IMR-90 (cell line): ENCODE results near the gene THRA. TPM values are rescaled to one million over a fixed set of nuclear protein-coding genes. Genes with fewer than 3 reads are reported as not detected.

Source experiments
- ATAC-seq: fragments of 200-7000 bp; cut with Tn5 transposase; 2 replicates; pipeline ENCODE4 v1.9.1; 2020; ENCODE audit warnings: low read depth, mild to moderate bottlenecking, moderate library complexity
- BruUV-seq: library from RNA; stranded (reverse); fragments of 400-500 nt; replicated peaks from 2 replicates; lab custom pipeline; 2021; lab: Mats Ljungman, UMichigan
- CTCF ChIA-PET: fragments of 300-600 bp; formaldehyde crosslinking; extraction: SDS; loops from one replicate; lab custom pipeline; 2021; ENCODE audit warnings: antibody characterized with exemption; lab: Yijun Ruan, JAX
- POLR2A ChIA-PET: fragments of 300-600 bp; sonication (Branson Sonifier 250); formaldehyde crosslinking; loops from one replicate; lab custom pipeline; 2022; ENCODE audit warnings: antibody characterized with exemption; ENCODE audit not compliant: unreplicated experiment; lab: Charles Lee
- DNase-seq: peaks from one replicate; pipeline ENCODE4 v3.0.0; 2013
- H2AFZ ChIP-seq: replicated peaks from 2 replicates; pipeline ENCODE3; 2013; ENCODE audit warnings: low read length, mild to moderate bottlenecking; ENCODE audit not compliant: poor library complexity
- H2AK5ac ChIP-seq: 2 replicates; pipeline ENCODE4 v1.6.1; 2013; ENCODE audit warnings: low read depth, low read length, inconsistent platforms
- H2AK9ac ChIP-seq: replicated peaks from 2 replicates; pipeline ENCODE3; 2013; ENCODE audit warnings: mild to moderate bottlenecking, low read depth, low read length, moderate library complexity; ENCODE audit not compliant: poor library complexity
- H2BK120ac ChIP-seq: 2 replicates; pipeline ENCODE4 v1.6.1; 2013; ENCODE audit warnings: low read depth, low read length, inconsistent platforms
- H2BK15ac ChIP-seq: 3 replicates; pipeline ENCODE4 v1.6.1; 2013; ENCODE audit warnings: low read depth, low read length, inconsistent platforms
- H2BK20ac ChIP-seq: 2 replicates; pipeline ENCODE4 v1.6.1; 2013; ENCODE audit warnings: low read depth, mild to moderate bottlenecking, inconsistent platforms, low read length, moderate library complexity
- H2BK5ac ChIP-seq: 2 replicates; pipeline ENCODE4 v1.6.1; 2013; ENCODE audit warnings: mild to moderate bottlenecking, low read depth, low read length, inconsistent platforms; ENCODE audit not compliant: poor library complexity, severe bottlenecking
- H3K14ac ChIP-seq: replicated peaks from 2 replicates; pipeline ENCODE4 v1.6.1; 2013; ENCODE audit warnings: low read depth, low read length, inconsistent platforms
- H3K18ac ChIP-seq: 2 replicates; pipeline ENCODE4 v1.6.1; 2013; ENCODE audit warnings: low read depth, low read length, control low read depth
- H3K23ac ChIP-seq: 2 replicates; pipeline ENCODE4 v1.6.1; 2013; ENCODE audit warnings: low read depth, low read length, inconsistent platforms
- H3K27ac ChIP-seq: 2 replicates; pipeline ENCODE4 v1.5.1; 2013; ENCODE audit warnings: mild to moderate bottlenecking, control low read depth, low read length; ENCODE audit not compliant: insufficient read depth
- H3K27me3 ChIP-seq: 2 replicates; pipeline ENCODE4 v1.6.1; 2013; ENCODE audit warnings: low read length; ENCODE audit not compliant: control insufficient read depth, insufficient read depth
- H3K36me3 ChIP-seq: 2 replicates; pipeline ENCODE4 v1.6.1; 2013; ENCODE audit warnings: low read length, mixed read lengths; ENCODE audit not compliant: control insufficient read depth, insufficient read depth
- H3K4ac ChIP-seq: 2 replicates; pipeline ENCODE4 v1.6.1; 2013; ENCODE audit warnings: low read depth, low read length, inconsistent platforms
- H3K4me1 ChIP-seq: 2 replicates; pipeline ENCODE4 v1.6.1; 2013; ENCODE audit warnings: low read length, mixed read lengths; ENCODE audit not compliant: control insufficient read depth, insufficient read depth
- H3K4me2 ChIP-seq: 2 replicates; pipeline ENCODE4 v1.6.1; 2013; ENCODE audit warnings: low read depth, mild to moderate bottlenecking, control low read depth, low read length, moderate library complexity
- H3K4me3 ChIP-seq: 2 replicates; pipeline ENCODE4 v1.5.1; 2013; ENCODE audit warnings: low read depth, mild to moderate bottlenecking, control low read depth, low read length, moderate library complexity; ENCODE audit not compliant: insufficient read depth
- H3K56ac ChIP-seq: 2 replicates; pipeline ENCODE4 v1.6.1; 2013; ENCODE audit warnings: low read length, inconsistent platforms; ENCODE audit not compliant: insufficient read depth; ENCODE audit errors: extremely low read depth
- H3K79me1 ChIP-seq, 2 experiments: 2 replicates each; pipeline ENCODE4 v1.6.1; 2013; ENCODE audit warnings: low read length in 2 of 2, inconsistent platforms in 1 of 2, low read depth in 1 of 2
- H3K9ac ChIP-seq: 2 replicates; pipeline ENCODE4 v1.6.1; 2013; ENCODE audit warnings: low read depth, low read length, control low read depth
- H3K9me1 ChIP-seq: 2 replicates; pipeline ENCODE4 v1.6.1; 2013; ENCODE audit warnings: low read length, inconsistent platforms; ENCODE audit not compliant: insufficient read depth
- H3K9me3 ChIP-seq: 2 replicates; pipeline ENCODE4 v1.6.1; 2013; ENCODE audit warnings: low read length; ENCODE audit not compliant: control insufficient read depth, insufficient read depth
- H4K20me1 ChIP-seq: 2 replicates; pipeline ENCODE4 v1.6.1; 2013; ENCODE audit warnings: low read length, inconsistent platforms; ENCODE audit not compliant: insufficient read depth
- H4K5ac ChIP-seq: 2 replicates; pipeline ENCODE4 v1.6.1; 2013; ENCODE audit warnings: mild to moderate bottlenecking, low read depth, low read length, control low read depth
- H4K8ac ChIP-seq, 2 experiments: 2 replicates each; pipeline ENCODE4 v1.6.1; 2013; ENCODE audit warnings: low read depth in 2 of 2, low read length in 2 of 2, control low read depth in 1 of 2, inconsistent platforms in 1 of 2
- H4K91ac ChIP-seq: 2 replicates; pipeline ENCODE4 v1.6.1; 2013; ENCODE audit warnings: low read depth, low read length, inconsistent platforms; ENCODE audit not compliant: insufficient read depth
- BHLHE40 ChIP-seq: fragments of 150-350 bp; IDR thresholded peaks from 2 replicates; pipeline ENCODE4 v1.6.1; 2016; ENCODE audit warnings: mild to moderate bottlenecking, low read depth, low read length
- CEBPB ChIP-seq: IDR thresholded peaks from 2 replicates; pipeline ENCODE4 v1.6.1; 2012; ENCODE audit warnings: low read depth, low read length, improper control_type of control experiment
- CHD1 ChIP-seq: IDR thresholded peaks from 2 replicates; pipeline ENCODE4 v1.6.1; 2012; ENCODE audit warnings: low read depth, low read length, improper control_type of control experiment
- FOS ChIP-seq: fragments of 150-350 bp; IDR thresholded peaks from 2 replicates; pipeline ENCODE4 v1.6.1; 2016; ENCODE audit warnings: low read depth, low read length
- MAFK ChIP-seq: IDR thresholded peaks from 2 replicates; pipeline ENCODE4 v1.6.1; 2012; ENCODE audit warnings: low read depth, low read length, improper control_type of control experiment
- MXI1 ChIP-seq: IDR thresholded peaks from 2 replicates; pipeline ENCODE4 v1.6.1; 2012; ENCODE audit warnings: low read depth, mild to moderate bottlenecking, low read length, moderate library complexity, borderline replicate concordance
- POLR2A ChIP-seq: IDR thresholded peaks from 2 replicates; pipeline ENCODE4 v1.6.1; 2012; ENCODE audit warnings: mild to moderate bottlenecking, low read depth, low read length
- RCOR1 ChIP-seq: IDR thresholded peaks from 2 replicates; pipeline ENCODE4 v1.6.1; 2012; ENCODE audit warnings: mild to moderate bottlenecking, low read length, improper control_type of control experiment; ENCODE audit not compliant: insufficient replicate concordance
- WGBS, 2 experiments: methylation state at CpG; one replicate each; pipeline versions ENCODE4 v1.1.5 to v1.1.7; 2013; ENCODE audit warnings: missing lambda C conversion rate in 2 of 2; ENCODE audit not compliant: insufficient read length in 1 of 2; ENCODE audit errors: extremely low coverage in 2 of 2; 5-methylcytosine and 5-hydroxymethylcytosine counted together
- dilution Hi-C: fragments of 300-500 bp; cut with HindIII; formaldehyde crosslinking; loops from one replicate; pipeline ENCODE4 v1.14.3; 2018; ENCODE audit warnings: low sequenced_read_pairs; ENCODE audit not compliant: unreplicated experiment
- in situ Hi-C: fragments of 300-500 bp; cut with MboI; formaldehyde crosslinking; loops from 3 replicates; pipeline ENCODE4 v1.14.3; 2019; ENCODE audit warnings: low sequenced_read_pairs, inconsistent platforms, mixed read lengths
- intact Hi-C: fragments of 100-400 bp; cut with micrococcal nuclease; formaldehyde crosslinking; loops from 2 replicates; pipeline ENCODE4 v1.10.0; 2022
- polyA plus RNA-seq, 3 experiments: library from polyadenylated mRNA; depleted of rRNA; stranded (reverse); fragments of >200 nt; gene quantifications; 2 replicates each; pipeline ENCODE4 v1.2.3, GENCODE V29; 2012; ENCODE audit warnings: low replicate concordance in 1 of 3
- total RNA-seq: library from RNA; depleted of rRNA; stranded (reverse); fragments of >200 nt; gene quantifications from 2 replicates; pipeline ENCODE4 v1.2.3, GENCODE V29; 2012
- TF ChIP-seq, protein P1 (sequence below): conservative IDR thresholded peaks from 2 replicates; pipeline ENCODE4 v1.5.1; 2012; ENCODE audit warnings: mild to moderate bottlenecking, low read depth, low read length, improper control_type of control experiment
- TF ChIP-seq, protein P2 (sequence below): fragments of 150-350 bp; IDR thresholded peaks from 2 replicates; pipeline ENCODE4 v1.6.1; 2017; ENCODE audit warnings: mild to moderate bottlenecking, antibody characterized with exemption, low read length, low read depth
- TF ChIP-seq, protein P3 (sequence below): fragments of 150-350 bp; IDR thresholded peaks from 2 replicates; pipeline ENCODE4 v1.6.1; 2016; ENCODE audit warnings: low read depth, mild to moderate bottlenecking, low read length, moderate library complexity, borderline replicate concordance

Gene THRA
- total and polyA plus RNA-seq, 2 of the 4 experiments (the other 2 are of a cell fraction), result 22.0 to 23.4 TPM

DNA sequence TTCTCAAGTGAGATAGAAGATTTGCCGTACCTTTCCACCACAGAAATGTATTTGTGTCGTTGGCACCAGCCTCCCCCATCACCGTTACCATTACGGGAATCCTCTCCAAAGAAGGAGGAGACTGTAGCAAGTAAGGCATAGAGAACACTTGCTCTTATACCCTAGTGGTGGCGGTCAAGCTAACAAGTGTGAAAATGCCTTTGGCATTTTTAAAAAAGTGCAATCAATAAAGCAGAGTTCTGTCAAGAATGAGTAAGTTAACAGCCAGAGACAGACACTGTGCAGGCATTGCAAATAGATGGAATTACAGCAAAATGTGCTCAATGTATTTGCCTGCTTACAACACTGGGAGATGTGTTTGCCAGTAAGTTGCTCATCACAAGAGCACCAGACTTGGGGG lies 66.7 kb downstream of the THRA start:
- 80% methylated on average over 1 of the region's 5 CpGs; no CpG with 5 or more reads in 1 of the 2 experiments for WGBS, 2 experiments
- TF ChIP-seq, protein P1, sequence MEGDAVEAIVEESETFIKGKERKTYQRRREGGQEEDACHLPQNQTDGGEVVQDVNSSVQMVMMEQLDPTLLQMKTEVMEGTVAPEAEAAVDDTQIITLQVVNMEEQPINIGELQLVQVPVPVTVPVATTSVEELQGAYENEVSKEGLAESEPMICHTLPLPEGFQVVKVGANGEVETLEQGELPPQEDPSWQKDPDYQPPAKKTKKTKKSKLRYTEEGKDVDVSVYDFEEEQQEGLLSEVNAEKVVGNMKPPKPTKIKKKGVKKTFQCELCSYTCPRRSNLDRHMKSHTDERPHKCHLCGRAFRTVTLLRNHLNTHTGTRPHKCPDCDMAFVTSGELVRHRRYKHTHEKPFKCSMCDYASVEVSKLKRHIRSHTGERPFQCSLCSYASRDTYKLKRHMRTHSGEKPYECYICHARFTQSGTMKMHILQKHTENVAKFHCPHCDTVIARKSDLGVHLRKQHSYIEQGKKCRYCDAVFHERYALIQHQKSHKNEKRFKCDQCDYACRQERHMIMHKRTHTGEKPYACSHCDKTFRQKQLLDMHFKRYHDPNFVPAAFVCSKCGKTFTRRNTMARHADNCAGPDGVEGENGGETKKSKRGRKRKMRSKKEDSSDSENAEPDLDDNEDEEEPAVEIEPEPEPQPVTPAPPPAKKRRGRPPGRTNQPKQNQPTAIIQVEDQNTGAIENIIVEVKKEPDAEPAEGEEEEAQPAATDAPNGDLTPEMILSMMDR, result no peak
- no peak for TF ChIP-seq POLR2A
- TF ChIP-seq BHLHE40, result no peak
- TF ChIP-seq, protein P2, sequence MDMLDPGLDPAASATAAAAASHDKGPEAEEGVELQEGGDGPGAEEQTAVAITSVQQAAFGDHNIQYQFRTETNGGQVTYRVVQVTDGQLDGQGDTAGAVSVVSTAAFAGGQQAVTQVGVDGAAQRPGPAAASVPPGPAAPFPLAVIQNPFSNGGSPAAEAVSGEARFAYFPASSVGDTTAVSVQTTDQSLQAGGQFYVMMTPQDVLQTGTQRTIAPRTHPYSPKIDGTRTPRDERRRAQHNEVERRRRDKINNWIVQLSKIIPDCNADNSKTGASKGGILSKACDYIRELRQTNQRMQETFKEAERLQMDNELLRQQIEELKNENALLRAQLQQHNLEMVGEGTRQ, result no peak
- no peak for TF ChIP-seq MAFK
- TF ChIP-seq RCOR1, result no peak
- TF ChIP-seq MXI1, result no peak
- TF ChIP-seq CEBPB, result no peak
- TF ChIP-seq, protein P3, sequence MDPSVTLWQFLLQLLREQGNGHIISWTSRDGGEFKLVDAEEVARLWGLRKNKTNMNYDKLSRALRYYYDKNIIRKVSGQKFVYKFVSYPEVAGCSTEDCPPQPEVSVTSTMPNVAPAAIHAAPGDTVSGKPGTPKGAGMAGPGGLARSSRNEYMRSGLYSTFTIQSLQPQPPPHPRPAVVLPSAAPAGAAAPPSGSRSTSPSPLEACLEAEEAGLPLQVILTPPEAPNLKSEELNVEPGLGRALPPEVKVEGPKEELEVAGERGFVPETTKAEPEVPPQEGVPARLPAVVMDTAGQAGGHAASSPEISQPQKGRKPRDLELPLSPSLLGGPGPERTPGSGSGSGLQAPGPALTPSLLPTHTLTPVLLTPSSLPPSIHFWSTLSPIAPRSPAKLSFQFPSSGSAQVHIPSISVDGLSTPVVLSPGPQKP, result no peak
- no peak for TF ChIP-seq CHD1
- no peak for TF ChIP-seq FOS
- Histone ChIP-seq H3K27ac (no peak overlapping the region), H2BK5ac (no peak overlapping the region), H3K14ac (no peak overlapping the region), H3K4me1 (no peaks in the 10 kb centered on the region), H3K79me1 (peaks cover 30 to 66% of the 10 kb centered on the region in 2 experiments), H2AFZ (no peak overlapping the region), H3K18ac (no peak overlapping the region), H2BK20ac (no peak overlapping the region), H3K36me3 (peaks cover 61% of the 10 kb centered on the region), H3K4me2 (no peak overlapping the region), H2BK120ac (no peak overlapping the region), H3K4me3 (no peak overlapping the region), H4K91ac (no peak overlapping the region), H2BK15ac (no peak overlapping the region), H3K27me3 (no peaks in the 10 kb centered on the region), H4K5ac (no peak overlapping the region), H4K20me1 (peaks cover 36% of the 10 kb centered on the region), H3K9me1 (peaks cover 8% of the 10 kb centered on the region; the same call in 1 of the 2 replicates), H3K9me3 (no peaks in the 10 kb centered on the region), H3K56ac (no peak overlapping the region), H3K4ac (no peak overlapping the region), H2AK5ac (no peak overlapping the region), H3K23ac (no peak overlapping the region), H3K9ac (no peak overlapping the region), H2AK9ac (no peak overlapping the region), H4K8ac (no peak overlapping the region)
- DNase-seq (no peak), ATAC-seq (no peak)
- intact Hi-C loops (no loop called here), in situ Hi-C loops (no loop called here), dilution Hi-C loops (no loop called here)
- POLR2A ChIA-PET, result no interaction called here
- TSS peak; percentile 79 for BruUV-seq
- CTCF ChIA-PET, result no interaction called here
